ENCODE data around the gene MLLT6. TPM values are rescaled to one million over a fixed set of nuclear protein-coding genes. Genes with fewer than 3 reads are reported as not detected.

The MLLT6 gene
- total and polyA plus RNA-seq, 10 of the 15 experiments (the other 5 are each of a cell fraction or from before 2014, with no cell fraction given), result 4.8 to 105 (median 36.3) TPM

- TF ChIP-seq ATF3 (IDR thresholded peaks at IDR 0.05; ENCODE audit: borderline replicate concordance, extremely low read depth, low read depth, low read length) (peak; percentile 37; the same call in 1 of the 2 replicates), MEF2B (IDR thresholded peaks at IDR 0.05; ENCODE audit: partially characterized antibody, poor library complexity, severe bottlenecking) (no peak), SP1 (IDR thresholded peaks at IDR 0.05; ENCODE audit: low read depth, low read length) (no peak), NBN (IDR thresholded peaks at IDR 0.05) (peak; percentile 16; the same call in 1 of the 2 replicates), RAD51 (IDR thresholded peaks at IDR 0.05) (peak; percentile 89)
These were observed 43.2 kb downstream of the MLLT6 start, which contains the start of gene PCGF2 (continued) for GRCh38 chr17:38748149-38748891.

- Histone ChIP-seq H3K4me3 (peak overlapping the region; percentile 70), H4K20me1 (ENCODE audit: control insufficient read depth, insufficient read depth) (no peaks in the 10 kb centered on the region), H3K27me3 (replicated peaks in 1 of 2; ENCODE audit: control insufficient read depth in 2 of 2, insufficient read depth in 2 of 2, low read length in 1 of 2) (no peaks in the 10 kb centered on the region; a peak in 1 of 4 replicates), H3K36me3 (ENCODE audit: control insufficient read depth in 2 of 2, insufficient read depth in 2 of 2, low read length in 1 of 2) (no peaks in the 10 kb centered on the region), H3K79me2 (ENCODE audit: control insufficient read depth, insufficient read depth, low read length) (peaks cover 44% of the 10 kb centered on the region), H2AFZ (ENCODE audit: control insufficient read depth, low read depth, low read length) (peak overlapping the region; percentile 37; the same call in 1 of the 2 replicates), H3K4me2 (ENCODE audit: control insufficient read depth, insufficient read depth) (peak overlapping the region; percentile 96), H3K27ac (ENCODE audit: control insufficient read depth, insufficient read depth) (peak overlapping the region; percentile 51), H3K4me1 (ENCODE audit: control insufficient read depth, insufficient read depth, low read length) (peaks cover 30% of the 10 kb centered on the region), H3K9me3 (replicated peaks; ENCODE audit: control insufficient read depth, insufficient read depth, low read length) (no peaks in the 10 kb centered on the region), H3K9ac (ENCODE audit: control insufficient read depth, insufficient read depth, low read length) (peak overlapping the region; percentile 61; the same call in 1 of the 2 replicates)
- TF ChIP-seq ZBTB11 (CRISPR knock-in tag; IDR thresholded peaks at IDR 0.05), result no peak
- TF ChIP-seq SMC3 (IDR thresholded peaks at IDR 0.05; ENCODE audit: borderline replicate concordance, low read length), result no peak
- TF ChIP-seq NRF1 (conservative IDR thresholded peaks at IDR 0.05; ENCODE audit: low read depth, low read length), result no peak
- no peak for TF ChIP-seq LARP7 (IDR thresholded peaks at IDR 0.05)
- 0 out of 2 replicates have a peak, but pooled peaks have one; percentile 34 for TF ChIP-seq CHD1 (IDR thresholded peaks at IDR 0.05; ENCODE audit: low read depth, low read length)
- no peak for TF ChIP-seq SMARCA5 (IDR thresholded peaks at IDR 0.05)
- TF ChIP-seq SUZ12 (IDR thresholded peaks at IDR 0.05; ENCODE audit: unreplicated experiment), result peak; percentile 81
- no peak for TF ChIP-seq BACH1 (IDR thresholded peaks at IDR 0.05; ENCODE audit: borderline replicate concordance)
- no peak for TF ChIP-seq BHLHE40 (IDR thresholded peaks at IDR 0.05; ENCODE audit: borderline replicate concordance in 1 of 2, low read depth in 2 of 2, low read length in 1 of 2)
- no peak for TF ChIP-seq TARDBP (IDR thresholded peaks at IDR 0.05; ENCODE audit: borderline replicate concordance)
- ChIA-PET SMC1A (ENCODE audit: uncharacterized antibody, unreplicated experiment) (interaction anchor here (1.0 to 2.6 kb wide), 3 partner anchors 72 to 82 kb away, joined by 3 to 9 read pairs (median 3); no protein-coding TSS in a partner anchor), CTCF (interaction anchor here (1.1 kb wide), 1 partner anchor 121 kb away, joined by 4 read pairs; the partner anchor contains the start of gene LASP1), POLR2A (interaction anchor here (0.6 kb wide), 1 partner anchor 1187 kb away, joined by 5 read pairs; no protein-coding TSS in a partner anchor), RAD21 (ENCODE audit: unreplicated experiment) (no interaction called here)
- intact Hi-C loops (cut with micrococcal nuclease; ENCODE audit: unreplicated experiment) (no loop called here), in situ Hi-C loops (cut with MboI) (no loop called here)
- ATAC-seq (no peak), FAIRE-seq (no peak), DNase-seq (ENCODE audit: low read depth, low spot score) (no peak)
- 2% methylated on average over 27 of the region's 32 CpGs for WGBS (ENCODE audit: insufficient coverage, insufficient replicate concordance, low lambda C conversion rate, missing lambda C conversion rate)
- BruUV-seq (replicated peaks), result no TSS peak
These were observed 43.8 kb downstream of the MLLT6 start for GRCh38 chr17:38748892-38749222.
